Gastroesophageal sphincter (tissue), 4 donors: Measurements from ENCODE around the gene IRF8. TPM values are rescaled to one million over a fixed set of nuclear protein-coding genes. Genes with fewer than 3 reads are reported as not detected.

ENCODE experiments used
- ATAC-seq: fragments of 150-250 bp; one replicate; pipeline ENCODE4 v1.9.1; 2016; ENCODE audit warnings: mild to moderate bottlenecking, moderate library complexity
- H3K27ac ChIP-seq, 4 donors: fragments of 200-600 bp; sonication (generic) in 3 of 4; 1 replicate in 3 of 4; 2 replicates in 1 of 4; pipeline ENCODE4 v1.5.1; 2016 to 2019
- H3K27me3 ChIP-seq: fragments of 200-600 bp; sonication (generic); one replicate; pipeline ENCODE4 v1.5.1; 2019
- H3K36me3 ChIP-seq, 2 donors: fragments of 200-600 bp; sonication (generic); one replicate each; pipeline ENCODE4 v1.5.1; 2019; ENCODE audit warnings: control low read depth in 1 of 2
- H3K4me1 ChIP-seq, 3 donors: fragments of 200-600 bp; sonication (generic); 1 replicate in 2 of 3; 2 replicates in 1 of 3; pipeline ENCODE4 v1.5.1; 2016 to 2019; ENCODE audit warnings: control low read depth in 2 of 3
- H3K4me3 ChIP-seq, 2 donors: fragments of 200-600 bp; sonication (generic); one replicate each; pipeline ENCODE4 v1.5.1; 2019; ENCODE audit warnings: mild to moderate bottlenecking in 1 of 2, moderate library complexity in 1 of 2
- H3K9me3 ChIP-seq, 3 donors: fragments of 200-600 bp; sonication (generic); one replicate each; pipeline ENCODE4 v1.5.1; 2017 to 2019; ENCODE audit warnings: control low read depth in 2 of 3
- EP300 ChIP-seq: sonication (generic); formaldehyde crosslinking; IDR thresholded peaks from one replicate; pipeline ENCODE4 v1.6.1; 2017; ENCODE audit warnings: antibody characterized with exemption, mild to moderate bottlenecking
- POLR2A ChIP-seq, 2 donors: fragments of 450-650 bp; IDR thresholded peaks; one replicate each; pipeline ENCODE4 v1.6.1; 2017; ENCODE audit warnings: antibody characterized with exemption in 2 of 2, mild to moderate bottlenecking in 2 of 2, moderate library complexity in 1 of 2
- POLR2AphosphoS5 ChIP-seq: sonication (generic); formaldehyde crosslinking; IDR thresholded peaks from one replicate; pipeline ENCODE4 v1.6.1; 2017; ENCODE audit warnings: antibody characterized with exemption
- WGBS, 2 donors: methylation state at CpG; one replicate each; pipeline ENCODE4 v1.1.5; 2018; ENCODE audit warnings: low coverage in 1 of 2; 5-methylcytosine and 5-hydroxymethylcytosine counted together
- total RNA-seq, 4 donors: library from RNA; depleted of rRNA; stranded (reverse); fragments of >200 nt; gene quantifications; one replicate each; pipeline ENCODE4 v1.1.0, GENCODE V29; 2016
- TF ChIP-seq, protein P1 (sequence below), 4 experiments: fragments of 200-600 bp in 2 of 4; fragments of 450-650 bp in 2 of 4; sonication (generic) in 1 of 4; IDR thresholded peaks; one replicate each; pipeline ENCODE4 v1.5.1; 2017 to 2019; ENCODE audit warnings: antibody characterized with exemption in 4 of 4, mild to moderate bottlenecking in 2 of 4, moderate library complexity in 2 of 4

IRF8 gene
- total RNA-seq, 4 donors from 2014 or later: 2.4 to 13.8 (median 9.0) TPM

DNA sequence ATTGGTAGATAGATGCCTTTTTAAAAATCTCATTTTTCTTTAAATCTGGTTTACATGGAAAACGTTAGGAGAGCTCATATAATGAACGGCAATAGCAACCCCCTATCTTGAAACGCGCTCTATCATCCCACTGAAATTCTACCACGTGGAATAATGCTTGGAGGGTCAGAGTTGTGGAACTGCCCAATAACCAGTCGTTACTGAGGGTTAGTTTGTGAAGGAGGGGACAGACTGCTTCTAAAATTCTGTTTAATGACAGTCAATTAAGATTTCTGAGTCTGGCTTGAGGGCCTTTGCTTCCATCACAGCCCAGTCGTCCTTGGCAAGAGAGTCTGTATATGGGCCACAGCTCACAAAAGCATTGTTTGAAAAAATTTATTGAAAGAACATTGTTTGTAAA is 482 bp downstream of the IRF8 start:
- peak overlapping the region in 2 of 4 donors; percentile 63 to 73 for H3K27ac ChIP-seq
- no peaks in the 10 kb centered on the region for H3K9me3 ChIP-seq
- no peaks in the 10 kb centered on the region for H3K36me3 ChIP-seq
- WGBS, 2 donors: 32 to 44% methylated on average over 7 of the region's 7 CpGs
- TF ChIP-seq, protein P1, sequence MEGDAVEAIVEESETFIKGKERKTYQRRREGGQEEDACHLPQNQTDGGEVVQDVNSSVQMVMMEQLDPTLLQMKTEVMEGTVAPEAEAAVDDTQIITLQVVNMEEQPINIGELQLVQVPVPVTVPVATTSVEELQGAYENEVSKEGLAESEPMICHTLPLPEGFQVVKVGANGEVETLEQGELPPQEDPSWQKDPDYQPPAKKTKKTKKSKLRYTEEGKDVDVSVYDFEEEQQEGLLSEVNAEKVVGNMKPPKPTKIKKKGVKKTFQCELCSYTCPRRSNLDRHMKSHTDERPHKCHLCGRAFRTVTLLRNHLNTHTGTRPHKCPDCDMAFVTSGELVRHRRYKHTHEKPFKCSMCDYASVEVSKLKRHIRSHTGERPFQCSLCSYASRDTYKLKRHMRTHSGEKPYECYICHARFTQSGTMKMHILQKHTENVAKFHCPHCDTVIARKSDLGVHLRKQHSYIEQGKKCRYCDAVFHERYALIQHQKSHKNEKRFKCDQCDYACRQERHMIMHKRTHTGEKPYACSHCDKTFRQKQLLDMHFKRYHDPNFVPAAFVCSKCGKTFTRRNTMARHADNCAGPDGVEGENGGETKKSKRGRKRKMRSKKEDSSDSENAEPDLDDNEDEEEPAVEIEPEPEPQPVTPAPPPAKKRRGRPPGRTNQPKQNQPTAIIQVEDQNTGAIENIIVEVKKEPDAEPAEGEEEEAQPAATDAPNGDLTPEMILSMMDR (IDR thresholded peaks at IDR 0.05): no peak
- no peak for TF ChIP-seq POLR2AphosphoS5
- no peak for ATAC-seq
- H3K4me1 ChIP-seq: peaks cover 0 to 28% (median 0%) of the 10 kb centered on the region in 3 donors
- peak overlapping the region; percentile 54 to 67 for H3K4me3 ChIP-seq
- H3K27me3 ChIP-seq: peaks cover 14% of the 10 kb centered on the region

DNA sequence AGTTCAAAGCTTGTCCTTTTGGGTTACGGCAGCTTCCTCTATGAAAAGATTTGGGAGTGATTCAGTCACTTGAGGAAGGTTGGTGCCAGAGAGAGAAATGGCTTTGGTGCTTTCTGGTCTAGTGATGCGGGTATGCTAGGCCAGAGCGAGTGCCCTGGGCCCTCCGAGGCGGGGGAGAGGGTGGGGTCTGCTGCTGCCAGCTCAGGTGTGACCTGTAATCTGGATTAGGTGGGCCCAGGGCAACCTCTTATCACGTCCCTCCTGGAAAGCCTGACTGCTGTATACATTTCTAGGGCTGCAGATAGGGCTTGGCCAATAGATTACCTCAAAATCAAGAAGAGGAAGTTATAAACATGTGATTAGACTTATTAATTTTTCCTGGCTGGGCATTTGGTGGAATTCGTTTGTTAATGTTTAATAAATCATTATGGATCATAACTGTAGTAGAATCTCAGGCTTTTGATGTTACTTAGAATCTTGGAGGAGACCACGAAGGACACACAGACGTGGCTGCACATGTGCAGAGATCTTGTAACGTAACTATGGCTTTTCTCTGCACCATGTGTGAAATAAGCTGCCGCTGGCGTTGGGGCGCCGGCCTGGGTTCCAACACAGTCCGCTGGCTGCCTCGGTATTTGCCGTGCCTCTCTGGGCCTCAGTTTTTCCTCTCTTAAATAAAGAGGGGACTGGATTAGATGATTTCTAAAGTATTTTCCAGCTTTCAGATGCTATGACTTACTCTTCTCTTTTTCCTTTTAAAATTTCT is 1.2 kb downstream of the IRF8 start:
- no peaks in the 10 kb centered on the region for H3K36me3 ChIP-seq
- WGBS, 2 donors: 83 to 88% methylated on average over 11 to 14 of the region's 17 CpGs
- TF ChIP-seq EP300: no peak
- TF ChIP-seq, protein P1 (IDR thresholded peaks at IDR 0.05): no peak
- no peak for TF ChIP-seq POLR2A (IDR thresholded peaks at IDR 0.05)
- TF ChIP-seq POLR2AphosphoS5: no peak
- peaks cover 0 to 28% (median 0%) of the 10 kb centered on the region in 3 donors for H3K4me1 ChIP-seq
- H3K9me3 ChIP-seq: no peaks in the 10 kb centered on the region
- no peak for ATAC-seq
- peaks cover 14% of the 10 kb centered on the region for H3K27me3 ChIP-seq
- no peak overlapping the region for H3K27ac ChIP-seq
- peak overlapping the region in 1 of 2 donors; percentile 67 for H3K4me3 ChIP-seq

DNA sequence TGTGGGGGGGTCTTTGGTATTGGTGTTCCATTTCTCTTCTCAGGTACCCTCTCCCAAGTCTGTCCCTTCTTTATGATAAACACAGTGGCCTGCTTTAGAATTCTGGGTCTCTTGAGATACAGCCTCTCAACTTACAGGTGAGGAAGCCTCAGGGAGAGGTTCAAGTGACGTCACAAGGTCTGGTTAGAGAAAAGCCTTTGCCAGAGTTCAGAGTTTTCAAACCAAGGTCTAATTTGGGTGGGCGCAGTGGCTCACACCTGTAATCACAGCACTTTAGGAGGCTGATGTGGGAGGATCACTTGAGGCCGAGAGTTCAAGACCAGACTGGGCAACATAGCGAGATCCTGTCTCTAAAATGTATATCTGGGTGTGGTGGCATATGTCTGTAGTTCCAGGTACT is 2.1 kb downstream of the IRF8 start:
- H3K36me3 ChIP-seq: no peaks in the 10 kb centered on the region
- H3K9me3 ChIP-seq: no peaks in the 10 kb centered on the region
- peaks cover 0 to 28% (median 0%) of the 10 kb centered on the region in 3 donors for H3K4me1 ChIP-seq
- no peak overlapping the region for H3K27ac ChIP-seq
- peaks cover 14% of the 10 kb centered on the region for H3K27me3 ChIP-seq
- TF ChIP-seq, protein P1 (IDR thresholded peaks at IDR 0.05): no peak
- TF ChIP-seq POLR2AphosphoS5 (no peak), EP300 (no peak), POLR2A (IDR thresholded peaks at IDR 0.05) (no peak)
- peak overlapping the region in 1 of 2 donors; percentile 67 for H3K4me3 ChIP-seq
- no CpG with 5 or more reads among the region's 4 CpGs for WGBS, 2 donors
- ATAC-seq: no peak

DNA sequence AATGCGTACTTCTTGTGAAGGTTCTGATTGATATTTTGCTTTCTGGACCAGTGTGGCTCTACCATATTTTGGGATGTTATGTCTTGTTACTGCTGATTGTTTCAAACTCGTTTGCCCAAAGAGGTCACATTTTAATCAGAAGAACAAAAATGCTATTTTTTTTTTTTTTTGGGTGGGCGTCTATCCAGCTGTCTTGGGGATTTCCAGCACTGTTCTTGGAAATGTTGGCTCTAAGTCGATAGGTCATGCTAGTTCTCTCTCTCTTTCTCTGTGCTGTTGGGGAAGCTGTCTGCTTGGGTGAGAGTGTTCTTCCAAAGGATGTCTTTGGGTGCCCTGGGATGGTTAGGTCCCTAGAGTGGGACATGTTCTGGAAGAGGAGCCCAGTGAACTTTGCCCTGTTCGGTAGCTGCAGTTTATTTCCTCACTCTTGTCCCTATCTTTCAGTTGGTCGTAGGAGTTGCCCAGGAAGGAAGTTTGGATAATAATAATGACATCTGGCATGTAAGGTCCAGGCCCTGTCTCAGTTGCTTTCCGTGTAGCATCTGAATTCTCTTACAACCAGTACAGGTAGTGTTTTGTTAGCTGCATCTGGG is 2.9 kb downstream of the IRF8 start:
- TF ChIP-seq, protein P1 (IDR thresholded peaks at IDR 0.05): no peak
- no peak for TF ChIP-seq POLR2AphosphoS5
- TF ChIP-seq EP300: no peak
- no peak for TF ChIP-seq POLR2A (IDR thresholded peaks at IDR 0.05)
- Histone ChIP-seq H3K36me3 (no peaks in the 10 kb centered on the region), H3K4me3 (no peak overlapping the region), H3K4me1 (peaks cover 0 to 28% (median 0%) of the 10 kb centered on the region in 3 donors), H3K27ac (no peak overlapping the region), H3K27me3 (peaks cover 14% of the 10 kb centered on the region), H3K9me3 (no peaks in the 10 kb centered on the region)
- WGBS, 2 donors: 52 to 56% methylated on average over 2 to 7 of the region's 7 CpGs
- no peak for ATAC-seq
